Stimulated activated naive CD8-positive, alpha-beta T cell treated with anti-CD3 and anti-CD28 coated beads, Interleukin-15, Interleukin-2, amounts not matched to agents 100 ng/mL and 50 ng/mL, for 24 hours (primary cell): ENCODE results near the gene ZDHHC19.

Experiments
- H3K27ac Mint-ChIP-seq: one replicate; pipeline ENCODE4 v1.8.0; 2021; ENCODE audit warnings: mild to moderate bottlenecking, mixed read lengths
- H3K27me3 Mint-ChIP-seq: one replicate; pipeline ENCODE4 v1.8.0; 2021; ENCODE audit warnings: mixed read lengths
- H3K36me3 Mint-ChIP-seq: one replicate; pipeline ENCODE4 v1.8.0; 2021; ENCODE audit warnings: low read depth, mixed read lengths
- H3K4me1 Mint-ChIP-seq: one replicate; pipeline ENCODE4 v1.8.0; 2021; ENCODE audit warnings: low read depth, mixed read lengths
- H3K4me3 Mint-ChIP-seq: one replicate; pipeline ENCODE4 v1.8.0; 2021; ENCODE audit warnings: mild to moderate bottlenecking, mixed read lengths
- H3K9me3 Mint-ChIP-seq: one replicate; pipeline ENCODE4 v1.8.0; 2021; ENCODE audit warnings: mixed read lengths

The ZDHHC19 gene

GRCh38 chr3:196232882-196233251 lies 21.7 kb upstream of the ZDHHC19 start:
- Mint-ChIP-seq H3K4me1 (peaks cover 23% of the 10 kb centered on the region), H3K36me3 (peaks cover 10% of the 10 kb centered on the region), H3K4me3 (peak overlapping the region; percentile 9), H3K9me3 (no peaks in the 10 kb centered on the region), H3K27ac (peak overlapping the region; percentile 66), H3K27me3 (no peaks in the 10 kb centered on the region)

- Mint-ChIP-seq H3K4me3 (no peak overlapping the region), H3K27ac (peak overlapping the region; percentile 66), H3K36me3 (peaks cover 8% of the 10 kb centered on the region), H3K27me3 (no peaks in the 10 kb centered on the region), H3K9me3 (no peaks in the 10 kb centered on the region), H3K4me1 (peaks cover 22% of the 10 kb centered on the region)
Measured at GRCh38 chr3:196232154-196232881, 21.1 kb upstream of the ZDHHC19 start.

- peaks cover 12% of the 10 kb centered on the region for H3K4me1 Mint-ChIP-seq
- H3K27me3 Mint-ChIP-seq = peaks cover 3% of the 10 kb centered on the region
- no peaks in the 10 kb centered on the region for H3K36me3 Mint-ChIP-seq
- H3K9me3 Mint-ChIP-seq = no peaks in the 10 kb centered on the region
- no peak overlapping the region for H3K4me3 Mint-ChIP-seq
- H3K27ac Mint-ChIP-seq = no peak overlapping the region
Measured at GRCh38 chr3:196227629-196228493, 16.7 kb upstream of the ZDHHC19 start.

DNA sequence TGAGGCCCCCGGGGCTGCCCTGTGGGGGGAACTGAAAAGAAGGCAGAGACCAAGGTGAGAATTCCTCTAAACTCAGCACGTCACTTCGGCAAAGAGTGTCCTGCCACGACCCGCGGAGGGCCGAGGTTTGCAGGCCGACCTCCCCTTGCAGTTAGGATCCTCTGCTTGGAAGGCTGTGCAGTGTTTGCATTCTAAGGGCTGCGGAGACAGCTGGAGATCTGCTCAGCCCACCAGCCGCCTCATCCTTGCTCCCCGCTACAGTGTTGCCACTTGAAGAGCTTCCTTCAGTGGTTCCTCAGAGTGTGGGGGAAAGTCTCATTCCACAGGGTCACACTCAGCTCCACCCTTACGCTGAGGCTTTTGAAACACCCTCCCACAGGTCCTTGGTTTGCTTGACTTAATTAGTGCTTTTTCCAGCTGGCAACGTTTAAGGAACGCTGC lies 15.9 kb upstream of the ZDHHC19 start:
- Mint-ChIP-seq H3K4me1 (peaks cover 5% of the 10 kb centered on the region), H3K9me3 (no peaks in the 10 kb centered on the region), H3K27me3 (peaks cover 3% of the 10 kb centered on the region), H3K36me3 (no peaks in the 10 kb centered on the region), H3K27ac (no peak overlapping the region), H3K4me3 (no peak overlapping the region)

- Mint-ChIP-seq H3K4me3 (no peak overlapping the region), H3K9me3 (no peaks in the 10 kb centered on the region), H3K36me3 (no peaks in the 10 kb centered on the region), H3K4me1 (no peaks in the 10 kb centered on the region), H3K27me3 (peaks cover 3% of the 10 kb centered on the region), H3K27ac (no peak overlapping the region)
Measured at GRCh38 chr3:196225763-196226364, 14.7 kb upstream of the ZDHHC19 start.

GRCh38 chr3:196225086-196225485 lies 13.9 kb upstream of the ZDHHC19 start:
- Mint-ChIP-seq H3K4me3 (no peak overlapping the region), H3K36me3 (no peaks in the 10 kb centered on the region), H3K9me3 (no peaks in the 10 kb centered on the region), H3K4me1 (no peaks in the 10 kb centered on the region), H3K27me3 (peaks cover 3% of the 10 kb centered on the region), H3K27ac (no peak overlapping the region)

GRCh38 chr3:196222876-196223595 lies 11.8 kb upstream of the ZDHHC19 start:
- H3K4me1 Mint-ChIP-seq = peaks cover 19% of the 10 kb centered on the region
- no peaks in the 10 kb centered on the region for H3K9me3 Mint-ChIP-seq
- H3K27ac Mint-ChIP-seq = no peak overlapping the region
- no peak overlapping the region for H3K4me3 Mint-ChIP-seq
- peaks cover 3% of the 10 kb centered on the region for H3K27me3 Mint-ChIP-seq
- no peaks in the 10 kb centered on the region for H3K36me3 Mint-ChIP-seq

- Mint-ChIP-seq H3K9me3 (no peaks in the 10 kb centered on the region), H3K36me3 (no peaks in the 10 kb centered on the region), H3K27me3 (peaks cover 3% of the 10 kb centered on the region), H3K4me3 (no peak overlapping the region), H3K4me1 (peaks cover 19% of the 10 kb centered on the region), H3K27ac (no peak overlapping the region)
Measured at GRCh38 chr3:196220991-196221390, 9.8 kb upstream of the ZDHHC19 start.

GRCh38 chr3:196220587-196220986 lies 9.4 kb upstream of the ZDHHC19 start:
- H3K4me1 Mint-ChIP-seq = peaks cover 19% of the 10 kb centered on the region
- H3K27me3 Mint-ChIP-seq = peaks cover 3% of the 10 kb centered on the region
- H3K4me3 Mint-ChIP-seq = no peak overlapping the region
- no peak overlapping the region for H3K27ac Mint-ChIP-seq
- H3K36me3 Mint-ChIP-seq = no peaks in the 10 kb centered on the region
- H3K9me3 Mint-ChIP-seq = no peaks in the 10 kb centered on the region

DNA sequence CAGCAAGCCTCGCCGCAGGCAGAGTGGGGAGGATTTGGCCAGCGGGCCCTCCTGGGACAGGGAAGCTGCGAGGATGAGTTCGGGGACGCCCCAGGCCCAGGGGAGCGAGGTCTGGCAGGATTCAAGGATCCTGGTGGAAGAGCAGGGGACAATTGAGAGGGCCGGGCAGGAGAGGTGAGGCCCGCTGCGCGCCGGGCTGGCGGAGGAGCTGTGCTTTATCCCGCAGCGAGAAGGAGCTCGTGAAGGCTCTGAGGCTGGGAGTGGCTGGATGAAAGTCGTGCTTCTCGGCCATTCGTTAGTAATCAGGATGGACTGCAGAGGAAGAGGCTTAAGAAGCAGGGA lies 8.7 kb upstream of the ZDHHC19 start:
- peaks cover 3% of the 10 kb centered on the region for H3K27me3 Mint-ChIP-seq
- H3K4me1 Mint-ChIP-seq = peaks cover 19% of the 10 kb centered on the region
- no peak overlapping the region for H3K27ac Mint-ChIP-seq
- H3K9me3 Mint-ChIP-seq = no peaks in the 10 kb centered on the region
- H3K36me3 Mint-ChIP-seq = no peaks in the 10 kb centered on the region
- peak overlapping the region; percentile 83 for H3K4me3 Mint-ChIP-seq

- Mint-ChIP-seq H3K27me3 (peaks cover 3% of the 10 kb centered on the region), H3K36me3 (no peaks in the 10 kb centered on the region), H3K4me1 (peaks cover 19% of the 10 kb centered on the region), H3K4me3 (peak overlapping the region; percentile 83), H3K27ac (peak overlapping the region; percentile 76), H3K9me3 (no peaks in the 10 kb centered on the region)
Measured at GRCh38 chr3:196219194-196219969, 8.2 kb upstream of the ZDHHC19 start.

- Mint-ChIP-seq H3K9me3 (no peaks in the 10 kb centered on the region), H3K27me3 (peaks cover 2% of the 10 kb centered on the region), H3K27ac (no peak overlapping the region), H3K4me3 (no peak overlapping the region), H3K4me1 (peaks cover 19% of the 10 kb centered on the region), H3K36me3 (no peaks in the 10 kb centered on the region)
Measured at GRCh38 chr3:196218155-196218712, 7.0 kb upstream of the ZDHHC19 start.

DNA sequence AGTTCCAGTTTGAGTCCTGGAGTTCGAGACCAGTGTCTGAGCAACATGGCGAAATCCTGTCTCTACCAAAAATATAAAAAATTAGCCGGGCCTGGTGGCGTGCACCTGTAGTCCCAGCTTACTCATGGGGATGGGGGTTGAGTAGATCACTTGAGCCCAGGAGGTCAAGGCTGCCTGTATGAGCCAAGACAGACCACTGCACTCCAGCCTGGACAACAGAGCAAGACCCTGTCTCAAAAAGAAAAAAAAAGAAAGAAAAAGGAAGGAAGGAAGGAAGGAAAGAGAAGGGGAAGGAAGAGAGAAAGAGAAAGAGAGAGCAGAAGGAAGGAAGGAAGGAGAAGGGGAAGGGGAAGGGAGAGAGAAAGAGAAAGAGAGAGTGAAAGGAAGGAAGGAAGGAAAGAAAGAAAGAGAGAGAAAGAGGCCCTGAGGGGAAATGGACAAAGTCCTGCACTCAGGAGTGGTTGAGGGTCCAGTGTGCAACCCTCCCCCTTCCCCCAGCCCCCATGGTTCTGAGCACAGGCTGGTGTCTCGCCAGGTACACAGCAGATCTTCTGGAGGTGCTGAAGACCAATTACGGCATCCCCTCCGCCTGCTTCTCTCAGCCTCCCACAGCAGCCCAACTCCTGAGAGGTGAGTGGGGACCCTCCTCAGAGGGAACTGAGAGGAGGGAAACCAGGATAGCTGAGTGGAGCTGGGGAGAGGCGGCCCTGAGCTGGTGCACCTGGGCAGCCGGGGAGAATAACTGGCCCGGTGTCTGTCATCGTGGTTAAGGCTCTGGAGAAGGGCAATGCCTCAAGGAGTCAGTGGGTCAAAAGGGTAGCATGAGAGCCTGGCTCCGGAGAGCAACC lies 6.3 kb upstream of the ZDHHC19 start:
- H3K36me3 Mint-ChIP-seq = no peaks in the 10 kb centered on the region
- H3K9me3 Mint-ChIP-seq = no peaks in the 10 kb centered on the region
- H3K4me3 Mint-ChIP-seq = no peak overlapping the region
- H3K4me1 Mint-ChIP-seq = peaks cover 19% of the 10 kb centered on the region
- no peaks in the 10 kb centered on the region for H3K27me3 Mint-ChIP-seq
- H3K27ac Mint-ChIP-seq = no peak overlapping the region
